HL-60/S4 (cell line): ENCODE data around the gene WRAP73.

Experiments
- in situ Hi-C: fragments of 300-500 bp; cut with MboI; formaldehyde crosslinking; loops from 2 replicates; pipeline ENCODE4 v1.14.3; 2022; ENCODE audit warnings: low sequenced_read_pairs

The WRAP73 gene

DNA sequence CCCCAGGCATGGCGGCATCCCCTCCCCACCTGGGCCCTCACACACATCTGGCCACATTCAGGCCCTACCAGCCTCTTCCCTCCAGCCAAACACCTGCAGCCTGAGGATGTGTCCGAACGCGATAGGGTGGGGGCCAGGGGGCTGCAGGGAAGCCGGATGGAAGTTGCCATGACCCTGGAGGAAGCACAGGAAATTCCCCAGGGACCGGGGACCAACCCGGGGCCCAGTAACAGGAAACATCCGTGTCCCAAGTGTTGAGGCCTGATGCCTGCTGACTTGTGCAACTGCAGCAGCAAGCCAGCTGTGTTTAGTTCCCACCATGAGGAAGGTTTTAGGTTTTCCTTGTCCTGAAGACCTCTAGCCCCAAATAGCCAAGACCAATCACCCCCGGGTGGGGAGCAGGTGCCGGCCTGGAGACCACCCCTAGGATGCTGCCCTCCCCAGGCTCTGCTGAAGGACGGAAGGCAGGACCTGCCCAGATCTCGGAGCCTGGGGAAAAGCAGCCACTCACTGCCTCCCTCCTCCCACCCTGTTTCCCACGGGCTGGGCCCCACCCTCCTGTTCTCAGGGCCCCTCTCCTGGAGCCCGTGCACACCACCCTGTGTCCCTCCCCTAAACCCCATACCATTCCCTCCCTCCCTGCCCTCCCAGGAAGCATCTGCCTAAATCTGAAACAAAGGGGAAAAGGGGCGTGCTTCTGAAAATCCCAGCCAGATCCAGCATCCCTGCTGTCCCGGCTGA, 68.4 kb downstream of the WRAP73 start:
- in situ Hi-C loops: no loop called here
